ENCODE data around the gene TLE6. TPM values are rescaled to one million over a fixed set of nuclear protein-coding genes. Genes with fewer than 3 reads are reported as not detected.

Gene TLE6
- total RNA-seq, 1 donor from 2014 or later = 0.93 TPM

DNA sequence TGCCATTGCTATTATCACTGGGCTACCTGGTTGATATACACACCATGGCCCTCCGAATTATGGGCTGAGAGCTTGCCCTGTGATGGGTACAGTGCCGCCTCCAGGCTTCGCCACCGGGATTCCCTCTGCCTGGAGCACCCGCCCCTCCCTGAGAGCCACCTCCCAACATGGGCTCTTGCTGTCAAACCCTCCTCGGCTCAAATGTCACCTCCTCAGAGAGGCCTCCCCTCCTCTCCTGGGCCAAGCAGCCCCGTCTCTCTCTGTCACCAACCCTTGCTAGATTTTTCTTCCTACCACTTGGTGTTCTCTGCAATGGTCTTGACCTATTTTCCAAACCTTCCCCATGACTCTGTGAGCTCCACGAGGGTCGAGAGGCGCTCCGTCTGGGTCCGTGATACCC, 64.0 kb downstream of the TLE6 start:
- intact Hi-C loops (cut with micrococcal nuclease) = no loop called here
- Mint-ChIP-seq H3K4me1 (peaks cover 6% of the 10 kb centered on the region), H3K27me3 (peaks cover 6% of the 10 kb centered on the region), H3K27ac (no peak overlapping the region), H3K9me3 (no peaks in the 10 kb centered on the region), H3K36me3 (ENCODE audit: low read depth) (no peaks in the 10 kb centered on the region), H3K4me3 (no peak overlapping the region)
- TF ChIP-seq, protein P1, sequence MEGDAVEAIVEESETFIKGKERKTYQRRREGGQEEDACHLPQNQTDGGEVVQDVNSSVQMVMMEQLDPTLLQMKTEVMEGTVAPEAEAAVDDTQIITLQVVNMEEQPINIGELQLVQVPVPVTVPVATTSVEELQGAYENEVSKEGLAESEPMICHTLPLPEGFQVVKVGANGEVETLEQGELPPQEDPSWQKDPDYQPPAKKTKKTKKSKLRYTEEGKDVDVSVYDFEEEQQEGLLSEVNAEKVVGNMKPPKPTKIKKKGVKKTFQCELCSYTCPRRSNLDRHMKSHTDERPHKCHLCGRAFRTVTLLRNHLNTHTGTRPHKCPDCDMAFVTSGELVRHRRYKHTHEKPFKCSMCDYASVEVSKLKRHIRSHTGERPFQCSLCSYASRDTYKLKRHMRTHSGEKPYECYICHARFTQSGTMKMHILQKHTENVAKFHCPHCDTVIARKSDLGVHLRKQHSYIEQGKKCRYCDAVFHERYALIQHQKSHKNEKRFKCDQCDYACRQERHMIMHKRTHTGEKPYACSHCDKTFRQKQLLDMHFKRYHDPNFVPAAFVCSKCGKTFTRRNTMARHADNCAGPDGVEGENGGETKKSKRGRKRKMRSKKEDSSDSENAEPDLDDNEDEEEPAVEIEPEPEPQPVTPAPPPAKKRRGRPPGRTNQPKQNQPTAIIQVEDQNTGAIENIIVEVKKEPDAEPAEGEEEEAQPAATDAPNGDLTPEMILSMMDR (IDR thresholded peaks at IDR 0.05) = no peak
- CTCF ChIA-PET = no interaction called here
- DNase-seq = no peak
- ATAC-seq (ENCODE audit: low read depth) = no peak
- POLR2A ChIA-PET = interaction anchor here (0.7 kb wide), 1 partner anchor 10 kb away, joined by 3 read pairs; no protein-coding TSS in a partner anchor

GRCh38 chr19:3041761-3042620, 64.6 kb downstream of the TLE6 start:
- Mint-ChIP-seq H3K36me3 (ENCODE audit: low read depth) (no peaks in the 10 kb centered on the region), H3K4me1 (peaks cover 6% of the 10 kb centered on the region), H3K4me3 (no peak overlapping the region), H3K27ac (no peak overlapping the region), H3K27me3 (peaks cover 6% of the 10 kb centered on the region), H3K9me3 (no peaks in the 10 kb centered on the region)
- POLR2A ChIA-PET = interaction anchor here (0.8 to 1.2 kb wide), 4 partner anchors 9 to 20 kb away, joined by 3 to 5 read pairs (median 4); no protein-coding TSS in a partner anchor
- ATAC-seq (ENCODE audit: low read depth) (no peak), DNase-seq (no peak)
- TF ChIP-seq, protein P1 (IDR thresholded peaks at IDR 0.05) = no peak
- intact Hi-C loops (cut with micrococcal nuclease) = no loop called here
- CTCF ChIA-PET = interaction anchor here (0.8 kb wide), 1 partner anchor 33 kb away, joined by 3 read pairs; no protein-coding TSS in a partner anchor

- CTCF ChIA-PET = interaction anchor here (0.8 kb wide), 1 partner anchor 33 kb away, joined by 3 read pairs; no protein-coding TSS in a partner anchor
- Mint-ChIP-seq H3K4me3 (no peak overlapping the region), H3K9me3 (no peaks in the 10 kb centered on the region), H3K4me1 (peaks cover 11% of the 10 kb centered on the region), H3K27me3 (peaks cover 6% of the 10 kb centered on the region), H3K27ac (no peak overlapping the region), H3K36me3 (ENCODE audit: low read depth) (no peaks in the 10 kb centered on the region)
- TF ChIP-seq, protein P1 (IDR thresholded peaks at IDR 0.05) = no peak
- no peak for DNase-seq
- intact Hi-C loops (cut with micrococcal nuclease) = no loop called here
- ATAC-seq (ENCODE audit: low read depth) = no peak
- POLR2A ChIA-PET = interaction anchor here (0.6 to 1.2 kb wide), 5 partner anchors 9 to 1001 kb away, joined by 3 to 5 read pairs (median 4); no protein-coding TSS in a partner anchor
Observed at GRCh38 chr19:3042621-3043267, 65.4 kb downstream of the TLE6 start.

Other genes with a start within 250 kb of the TLE6 start
- gene SLC39A3, start 237.5 kb upstream of the TLE6 start, total RNA-seq = 33.8 and 34.3 TPM in 2 replicates
- 45.6 and 47.3 TPM in 2 replicates for gene SGTA, start 194.3 kb upstream of the TLE6 start, total RNA-seq
- 101 and 104 TPM in 2 replicates for gene THOP1, start 192.1 kb upstream of the TLE6 start, total RNA-seq
- gene ZNF554, start 157.7 kb upstream of the TLE6 start, total RNA-seq = 2.7 and 3.1 TPM in 2 replicates
- gene ZNF555, start 136.1 kb upstream of the TLE6 start, total RNA-seq = 7.4 and 8.4 TPM in 2 replicates
- gene ZNF556, start 110.2 kb upstream of the TLE6 start, total RNA-seq = not detected in 2 replicates
- 4.6 and 5.3 TPM in 2 replicates for gene ZNF57, start 76.6 kb upstream of the TLE6 start, total RNA-seq
- gene ZNF77, start 32.6 kb upstream of the TLE6 start, total RNA-seq = 5.2 and 6.7 TPM in 2 replicates
- 0.58 and 0.66 TPM in 2 replicates for gene TLE2, start 51.7 kb downstream of the TLE6 start, total RNA-seq
- 323 TPM in 2 replicates for gene TLE5, start 84.9 kb downstream of the TLE6 start, total RNA-seq
- 3.1 and 3.9 TPM in 2 replicates for gene GNA11, start 116.8 kb downstream of the TLE6 start, total RNA-seq
- 0.80 and 1.3 TPM in 2 replicates for gene GNA15, start 158.5 kb downstream of the TLE6 start, total RNA-seq
- 27.3 and 29.7 TPM in 2 replicates for gene S1PR4, start 201.2 kb downstream of the TLE6 start, total RNA-seq
- 61.1 and 64.8 TPM in 2 replicates for gene NCLN, start 208.4 kb downstream of the TLE6 start, total RNA-seq
- gene CELF5, start 247.1 kb downstream of the TLE6 start, total RNA-seq = not detected in 2 replicates